Activated CD4-positive, alpha-beta T cell treated with anti-CD3 and anti-CD28 coated beads, Interleukin-2, amount 50 U/mL, for 48 hours (primary cell): ENCODE measurements around the gene C12orf42.
A peak's percentile ranks its signal among the peaks of the same experiment; 100 is the strongest.
"Not testable (repeated sequence)": the region's sequence is repeated elsewhere in the genome, so short reads cannot be mapped to it uniquely, and the experiment has no call there.

Experiments
- DNase-seq, 2 experiments: peaks; one replicate each; pipeline ENCODE4 v3.0.0-alpha.2; 2020

The C12orf42 gene

DNA sequence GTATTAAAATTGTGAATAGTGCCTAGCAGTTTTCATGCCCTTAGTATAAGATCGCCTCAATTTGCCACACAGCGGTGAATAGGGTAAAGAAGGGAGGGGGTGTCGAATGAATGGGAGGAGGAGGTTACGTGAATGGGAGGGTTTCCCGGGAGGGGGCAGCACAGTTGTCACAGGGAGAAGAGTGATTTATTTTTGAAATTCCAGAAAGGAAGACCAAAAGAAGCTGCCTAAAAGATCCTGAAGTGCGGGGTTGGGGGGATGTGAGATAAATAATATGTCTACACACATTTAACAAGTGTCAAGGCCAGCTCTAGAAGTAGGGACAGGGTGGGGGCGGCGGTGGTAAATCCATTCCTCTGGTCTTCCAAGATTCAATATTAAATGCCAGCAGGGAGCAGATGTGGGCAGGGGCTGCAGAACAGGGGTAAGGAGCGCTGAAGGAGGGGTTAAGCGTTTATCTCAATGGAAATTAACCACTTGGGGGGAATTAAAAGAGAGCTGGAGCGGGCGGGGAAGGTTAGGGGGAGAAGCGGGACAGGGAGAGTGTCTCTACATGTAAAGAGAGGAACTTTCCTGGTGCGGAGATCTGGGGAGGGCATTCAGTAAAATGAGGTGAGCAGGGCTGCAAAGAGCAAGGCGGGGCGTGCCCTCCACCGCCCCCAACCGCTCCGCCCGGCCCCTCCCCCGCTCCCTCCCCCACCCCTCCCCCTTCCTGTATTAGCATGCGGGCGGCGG lies 867 bp downstream of the C12orf42 start:
- DNase-seq, result no peak

DNA sequence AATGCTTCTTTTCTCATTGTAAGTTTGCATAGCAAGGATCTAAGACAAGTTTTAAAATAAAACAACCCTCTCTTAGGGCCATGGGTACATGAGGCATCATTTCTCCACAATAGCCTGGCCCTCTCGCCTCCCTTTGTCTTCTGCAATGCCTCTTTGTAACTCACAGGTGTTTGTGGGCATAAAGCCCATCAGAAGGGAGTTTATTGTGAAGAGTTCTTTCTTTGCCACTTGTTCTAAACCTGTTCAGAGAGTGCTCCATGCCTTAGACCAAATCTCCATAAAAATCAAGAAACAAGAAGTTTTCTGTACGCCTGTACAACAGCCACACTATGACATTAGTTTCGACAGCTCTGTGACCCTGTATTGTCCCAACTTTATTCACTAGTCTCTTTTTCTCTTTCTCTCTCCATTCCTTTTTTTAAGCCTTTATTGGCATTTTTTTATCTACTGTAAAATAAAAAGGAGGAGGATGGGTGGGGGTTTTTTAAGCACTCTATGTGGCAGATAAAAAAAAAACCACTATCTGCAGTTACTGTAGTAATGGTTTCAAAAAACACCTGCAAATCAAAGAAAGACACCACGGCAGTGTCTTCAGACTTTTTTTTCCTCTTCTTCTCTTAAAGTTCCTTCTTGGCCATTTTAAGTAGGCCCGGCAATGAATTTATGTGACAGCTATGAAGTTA lies 1.6 kb downstream of the C12orf42 start:
- DNase-seq, result no peak

- no peak for DNase-seq
These were observed 2.6 kb downstream of the C12orf42 start for GRCh38 chr12:103493199-103493598.

GRCh38 chr12:103482365-103482764 lies 13.4 kb downstream of the C12orf42 start:
- no peak for DNase-seq

GRCh38 chr12:103475073-103475472 lies 20.7 kb downstream of the C12orf42 start:
- no peak for DNase-seq

DNA sequence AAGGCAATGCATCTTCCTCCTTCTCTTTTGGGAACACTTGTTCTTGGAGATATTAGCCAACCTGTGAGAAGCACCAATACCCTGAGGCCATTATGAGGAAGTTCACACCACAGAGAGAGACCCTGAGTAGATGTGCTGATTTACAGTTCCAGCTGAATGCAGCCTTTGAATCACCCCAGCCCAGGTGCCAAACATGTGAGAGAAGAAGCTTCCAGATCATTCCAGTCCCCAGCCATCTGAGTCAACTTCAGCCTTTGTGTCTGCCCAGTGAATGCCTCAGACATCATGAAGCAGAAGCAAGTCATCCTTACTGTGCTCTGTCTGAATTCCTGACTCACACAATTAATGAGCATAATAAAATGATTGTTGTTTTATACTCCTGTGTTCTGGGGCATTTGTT lies 25.1 kb downstream of the C12orf42 start:
- DNase-seq, result no peak

GRCh38 chr12:103469719-103470118 lies 26.0 kb downstream of the C12orf42 start:
- no peak for DNase-seq

DNA sequence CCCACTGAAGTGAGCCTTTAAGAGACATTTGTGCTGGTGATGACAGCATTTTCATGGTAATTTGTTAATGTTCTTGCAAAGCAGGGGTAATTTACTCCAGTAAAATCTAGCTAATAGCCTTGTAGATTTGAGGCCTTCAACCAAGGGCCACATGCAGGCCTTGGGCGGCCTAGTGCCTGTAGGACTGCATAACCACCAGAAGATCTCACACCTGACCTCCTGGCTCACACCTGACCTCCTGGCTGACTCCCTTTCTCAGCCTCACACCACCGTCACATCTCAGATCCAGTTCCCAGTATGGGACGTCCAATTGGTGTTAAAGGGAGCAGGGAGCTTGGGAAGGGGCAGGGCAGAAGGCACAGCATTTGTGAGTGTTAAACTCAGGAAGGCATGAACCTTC lies 26.9 kb downstream of the C12orf42 start:
- no peak for DNase-seq

GRCh38 chr12:103462675-103463074 lies 33.1 kb downstream of the C12orf42 start:
- DNase-seq, result no peak

DNA sequence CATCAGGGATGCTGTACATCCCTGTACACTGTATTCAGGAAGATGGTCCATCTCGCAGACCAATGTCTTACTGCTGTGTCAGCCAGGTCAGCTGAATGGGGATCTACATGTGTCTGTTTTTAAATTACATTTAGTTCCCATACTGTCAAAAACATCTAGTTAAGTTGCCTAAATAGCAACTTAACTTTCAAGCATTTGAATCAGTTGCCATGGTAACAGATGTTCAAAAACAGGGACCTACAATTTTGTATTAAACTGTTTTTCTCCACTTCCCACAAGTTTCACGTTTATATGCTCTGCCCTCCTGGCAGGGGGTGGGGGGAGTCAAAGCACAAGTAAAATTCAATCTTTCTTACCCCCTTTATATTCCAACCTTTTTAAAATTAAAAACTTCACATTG lies 38.3 kb downstream of the C12orf42 start:
- no peak for DNase-seq

GRCh38 chr12:103456006-103456405 lies 39.8 kb downstream of the C12orf42 start:
- DNase-seq, result no peak

DNA sequence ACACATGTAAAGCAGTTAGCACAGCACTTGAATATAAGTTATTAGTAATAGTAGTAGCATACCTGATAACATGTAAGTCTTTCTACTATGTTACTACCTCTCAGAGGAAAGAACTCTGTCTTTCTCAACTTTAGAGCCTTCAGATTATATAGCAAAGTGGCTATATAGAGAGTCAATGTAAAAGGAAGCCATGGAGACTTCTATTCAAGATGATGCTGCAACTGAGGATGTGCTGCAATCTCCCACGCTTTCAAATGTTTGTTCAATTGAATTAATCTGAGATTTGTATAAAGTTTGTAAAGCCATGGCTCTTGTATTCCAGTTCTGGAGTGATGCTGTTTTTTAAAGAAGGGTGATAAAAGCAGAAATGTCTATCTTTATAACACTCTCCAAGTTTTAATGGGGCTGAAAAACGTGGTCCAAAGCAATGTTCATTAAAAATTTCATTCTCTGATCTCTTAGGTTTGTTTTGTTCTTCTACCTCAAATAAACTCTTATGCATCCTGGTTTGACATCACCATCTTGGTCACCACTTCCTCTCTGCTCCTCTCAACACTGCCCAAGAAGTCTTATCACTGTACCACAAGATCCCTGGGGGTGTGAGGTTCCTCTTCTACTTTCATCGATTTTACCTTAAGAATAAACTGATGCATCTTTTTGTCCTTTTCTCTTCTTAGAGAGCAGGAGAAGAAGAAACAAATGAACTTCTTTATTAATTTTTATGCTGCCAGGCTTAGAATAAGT lies 40.6 kb downstream of the C12orf42 start:
- DNase-seq, result no peak

DNA sequence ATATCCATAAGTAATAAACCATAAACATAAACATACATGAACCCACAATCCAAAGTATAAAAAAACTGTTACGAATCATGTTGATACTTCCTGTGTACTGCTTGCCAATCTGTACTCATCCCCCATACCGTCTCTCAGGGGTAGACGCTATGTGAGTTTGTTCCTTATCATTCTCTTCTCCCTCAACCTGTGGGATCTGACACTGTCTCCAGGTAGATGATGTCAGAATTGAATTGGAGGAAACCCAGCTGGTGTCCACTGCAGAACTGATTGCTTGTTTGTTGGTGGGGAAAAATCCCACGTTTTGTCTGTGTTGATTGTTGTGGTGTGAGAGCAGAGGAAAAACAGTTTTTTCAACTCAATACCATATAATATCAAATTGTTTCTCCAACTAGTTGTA lies 50.8 kb downstream of the C12orf42 start:
- no peak for DNase-seq

GRCh38 chr12:103442822-103443221 lies 52.9 kb downstream of the C12orf42 start:
- DNase-seq, result no peak

DNA sequence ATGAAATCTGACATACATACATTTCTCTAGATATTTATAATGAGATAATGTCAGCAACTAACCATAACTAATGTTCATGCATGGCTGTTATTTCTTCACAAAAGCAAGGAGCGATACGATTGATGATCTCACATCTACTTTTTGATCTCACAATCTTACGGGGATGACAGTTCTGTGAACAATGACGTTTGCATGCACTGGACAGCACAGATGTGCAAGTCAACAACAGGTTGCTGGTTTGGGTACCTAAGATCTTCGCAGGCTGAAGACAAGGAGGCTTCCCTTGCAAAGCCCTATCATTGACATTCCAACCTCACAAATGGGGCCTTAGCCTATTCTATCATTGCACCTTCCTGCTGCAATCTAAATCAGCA lies 53.6 kb downstream of the C12orf42 start:
- no peak for DNase-seq

DNA sequence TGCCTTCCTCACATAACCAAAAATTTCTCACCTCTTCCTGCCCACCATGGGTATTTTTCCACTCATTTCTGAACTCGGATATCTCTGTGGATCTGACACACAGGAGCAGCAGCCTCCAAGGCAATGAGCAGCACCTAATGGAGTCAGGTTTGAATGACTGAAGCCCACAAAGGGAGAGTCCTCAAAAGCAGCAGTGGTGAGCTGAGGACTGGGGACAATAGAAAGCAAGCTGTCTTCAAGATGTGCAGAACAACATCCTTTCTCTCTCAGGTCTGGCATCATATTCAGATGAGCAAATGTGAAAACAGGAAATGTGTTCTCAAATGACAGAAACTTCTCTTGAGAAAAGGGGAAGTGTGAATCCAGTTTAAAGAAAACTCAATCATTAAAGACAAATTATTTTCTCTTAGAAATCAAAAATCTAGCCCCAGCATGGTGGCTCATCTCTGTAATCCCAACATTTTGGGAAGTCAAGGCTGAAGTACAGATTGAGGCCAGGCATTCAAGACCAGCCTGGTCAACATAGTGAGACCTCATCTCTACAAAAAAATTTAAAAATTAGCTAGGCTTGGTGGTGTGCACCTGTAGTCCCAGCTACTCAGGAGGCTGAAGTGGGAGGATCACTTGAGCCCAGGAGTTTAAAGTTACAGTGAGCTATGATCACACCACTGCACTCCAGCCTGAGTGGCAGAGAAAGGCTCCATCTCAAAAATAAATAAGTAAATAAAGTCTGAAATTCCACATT lies 54.2 kb downstream of the C12orf42 start:
- peak; percentile 12 to 37 for DNase-seq

DNA sequence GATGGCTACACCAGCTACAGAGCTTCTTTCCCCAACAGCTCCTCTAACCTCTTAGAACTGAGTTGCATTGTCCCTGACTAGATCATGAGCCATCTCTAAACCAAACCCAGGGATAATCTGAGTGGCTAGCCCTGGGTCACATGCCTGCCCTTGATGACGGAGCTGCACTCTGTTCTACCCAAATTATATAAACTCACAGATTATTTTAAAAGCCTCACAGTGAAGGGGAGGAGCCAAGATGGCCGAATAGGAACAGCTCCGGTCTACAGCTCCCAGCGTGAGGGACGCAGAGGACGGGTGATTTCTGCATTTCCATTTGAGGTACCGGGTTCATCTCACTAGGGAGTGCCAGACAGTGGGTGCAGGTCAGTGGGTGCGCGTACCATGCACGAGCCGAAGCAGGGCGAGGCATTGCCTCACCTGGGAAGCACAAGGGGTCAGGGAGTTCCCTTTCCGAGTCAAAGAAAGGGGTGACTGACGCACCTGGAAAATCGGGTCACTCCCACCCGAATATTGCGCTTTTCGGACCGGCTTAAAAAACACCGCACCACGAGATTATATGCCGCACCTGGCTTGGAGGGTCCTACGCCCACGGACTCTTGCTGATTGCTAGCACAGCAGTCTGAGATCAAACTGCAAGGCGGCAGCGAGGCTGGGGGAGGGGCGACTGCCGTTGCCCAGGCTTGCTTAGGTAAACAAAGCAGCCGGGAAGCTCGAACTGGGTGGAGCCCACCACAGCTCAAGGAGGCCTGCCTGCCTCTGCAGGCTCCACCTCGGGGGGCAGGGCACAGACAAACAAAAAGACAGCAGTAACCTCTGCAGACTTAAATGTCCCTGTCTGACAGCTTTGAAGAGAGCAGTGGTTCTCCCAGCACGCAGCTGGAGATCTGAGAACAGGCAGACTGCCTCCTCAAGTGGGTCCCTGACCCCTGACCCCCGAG lies 61.3 kb downstream of the C12orf42 start:
- not testable (repeated sequence) for DNase-seq

DNA sequence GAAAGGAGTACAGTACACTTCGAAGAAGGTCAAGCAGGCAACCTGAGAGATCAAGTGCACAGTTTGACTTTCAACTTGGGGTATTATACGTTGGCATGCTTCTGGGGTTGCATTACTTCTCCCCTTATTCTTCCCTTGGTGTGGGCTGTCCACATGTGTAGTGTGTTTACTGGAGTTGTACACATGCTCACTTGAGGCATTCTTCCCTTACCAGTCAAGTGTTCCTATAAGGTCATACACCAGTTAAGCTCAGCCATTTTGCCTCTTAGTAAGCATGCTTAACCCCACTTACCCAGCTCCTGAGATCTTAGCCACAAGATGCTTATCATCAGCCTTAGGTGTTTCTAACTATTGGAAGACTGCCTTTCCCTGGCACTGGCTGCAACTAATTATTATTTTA lies 63.8 kb downstream of the C12orf42 start:
- DNase-seq, result no peak

- no peak for DNase-seq
These were observed 64.4 kb downstream of the C12orf42 start for GRCh38 chr12:103431387-103431786.

DNA sequence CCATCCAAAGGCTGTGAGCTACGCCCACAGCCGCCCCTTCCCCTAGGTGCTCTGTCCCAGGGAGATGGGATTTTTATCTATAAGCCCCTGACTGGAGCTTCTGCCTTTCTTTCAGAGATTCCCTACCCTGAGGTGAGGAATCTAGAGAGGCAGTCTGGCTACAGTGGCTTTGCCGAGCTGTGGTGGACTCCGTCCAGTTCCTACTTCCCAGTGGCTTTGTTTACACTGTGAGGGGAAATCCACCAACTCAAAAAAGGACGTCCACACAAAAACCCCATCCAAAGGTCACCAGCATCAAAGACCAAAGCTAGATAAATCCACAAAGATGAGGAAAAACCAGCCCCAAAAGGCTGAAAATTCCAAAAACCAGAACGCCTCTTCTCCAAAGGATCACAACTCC lies 70.1 kb downstream of the C12orf42 start:
- not testable (repeated sequence) for DNase-seq

- not testable (repeated sequence) for DNase-seq
These were observed 70.8 kb downstream of the C12orf42 start for GRCh38 chr12:103424849-103425586.
